Aorta (tissue), 5 donors: Measurements from ENCODE around the gene CTSZ. TPM values are rescaled to one million over a fixed set of nuclear protein-coding genes. Genes with fewer than 3 reads are reported as not detected.

Experiments used
- ATAC-seq: fragments of 200-7000 bp; cut with Tn5 transposase; one replicate; pipeline ENCODE4 v1.9.1; 2022; ENCODE audit warnings: moderate library complexity; ENCODE audit not compliant: low FRiP score
- DNase-seq, 2 donors: peaks; one replicate each; pipeline ENCODE4 v3.0.0-alpha.2; 2020
- H3K27ac ChIP-seq, 2 donors: one replicate each; pipeline ENCODE4 v1.5.1; 2013; ENCODE audit warnings: low read length in 2 of 2, mild to moderate bottlenecking in 2 of 2, moderate library complexity in 2 of 2, control low read depth in 1 of 2, inconsistent platforms in 1 of 2, low read depth in 1 of 2
- H3K27me3 ChIP-seq, 2 donors: one replicate each; pipeline ENCODE4 v1.6.1; 2013; ENCODE audit warnings: control low read depth in 1 of 2, low read length in 1 of 2, mild to moderate bottlenecking in 1 of 2, moderate library complexity in 1 of 2; ENCODE audit not compliant: insufficient read depth in 2 of 2, control insufficient read depth in 1 of 2
- H3K36me3 ChIP-seq, 2 donors: one replicate each; pipeline ENCODE4 v1.6.1; 2013; ENCODE audit warnings: control low read depth in 1 of 2, low read length in 1 of 2, mild to moderate bottlenecking in 1 of 2; ENCODE audit not compliant: insufficient read depth in 2 of 2, control insufficient read depth in 1 of 2
- H3K4me1 ChIP-seq, 2 donors: one replicate each; pipeline ENCODE4 v1.6.1; 2013; ENCODE audit warnings: low read length in 2 of 2, control low read depth in 1 of 2, mild to moderate bottlenecking in 1 of 2, moderate library complexity in 1 of 2; ENCODE audit not compliant: insufficient read depth in 2 of 2, control insufficient read depth in 1 of 2
- H3K4me3 ChIP-seq, 2 donors: one replicate each; pipeline ENCODE4 v1.5.1; 2013; ENCODE audit warnings: low read length in 2 of 2, control low read depth in 1 of 2, mild to moderate bottlenecking in 1 of 2
- H3K9me3 ChIP-seq: one replicate; pipeline ENCODE4 v1.6.1; 2013; ENCODE audit warnings: mild to moderate bottlenecking, low read length; ENCODE audit not compliant: control insufficient read depth
- WGBS, 2 donors: extraction: QIAGEN DNeasy Blood & Tissue Kit; methylation state at CpG; one replicate each; pipeline ENCODE4 v1.1.7; 2013; 5-methylcytosine and 5-hydroxymethylcytosine counted together
- intact Hi-C, 2 donors: fragments of 100-400 bp; cut with DNase I; formaldehyde crosslinking; loops; one replicate each; pipeline versions ENCODE4 v1.14.2 to v1.15.0; 2022
- polyA plus RNA-seq, 2 donors: library from polyadenylated mRNA; stranded (reverse); fragments of 200-250 nt; gene quantifications; one replicate each; pipeline ENCODE4 v1.2.3, GENCODE V29; 2013
- total RNA-seq, 2 donors: library from RNA; stranded (reverse); fragmentation: NEBNext Ultra II Directional; extraction: Animal tissue kit (Norgen Biotek cat#: 25700); gene quantifications; one replicate each; pipeline ENCODE4 v1.2.1, GENCODE V29; 2021
- donor health status: healthy with polysubstance abuse.
- donor health status: Bipolar disorder and iron deficiency.
- donor health status: DM: no; HTN: no; CAD: no.
- donor health status: DM: no; HTN: no; CAD: no.
- donor health status: DM: yes; HTN: yes; CAD: no.

CTSZ gene
- total and polyA plus RNA-seq, 4 donors: 183 to 350 (median 270) TPM

GRCh38 chr20:59027741-59028320 lies 20.8 kb upstream of the CTSZ start:
- H3K4me3 ChIP-seq: no peak overlapping the region
- 57 to 61% methylated on average over 8 of the region's 8 CpGs for WGBS, 2 donors
- H3K27me3 ChIP-seq: no peaks in the 10 kb centered on the region
- ATAC-seq: no peak
- intact Hi-C loops: no loop called here
- peaks cover 0 to 5% of the 10 kb centered on the region in 2 donors for H3K4me1 ChIP-seq
- DNase-seq: no peak
- H3K27ac ChIP-seq: no peak overlapping the region
- peaks cover 0 to 5% of the 10 kb centered on the region in 2 donors for H3K36me3 ChIP-seq
- H3K9me3 ChIP-seq: no peaks in the 10 kb centered on the region

- ATAC-seq: no peak
- Histone ChIP-seq H3K27ac (no peak overlapping the region), H3K4me1 (peaks cover 0 to 5% of the 10 kb centered on the region in 2 donors), H3K36me3 (peaks cover 0 to 6% of the 10 kb centered on the region in 2 donors), H3K27me3 (no peaks in the 10 kb centered on the region), H3K9me3 (no peaks in the 10 kb centered on the region), H3K4me3 (no peak overlapping the region)
- intact Hi-C loops: no loop called here
- DNase-seq: no peak
- 70 to 75% methylated on average over 5 of the region's 5 CpGs for WGBS, 2 donors
Observed at GRCh38 chr20:59026904-59027740, 20.1 kb upstream of the CTSZ start.

DNA sequence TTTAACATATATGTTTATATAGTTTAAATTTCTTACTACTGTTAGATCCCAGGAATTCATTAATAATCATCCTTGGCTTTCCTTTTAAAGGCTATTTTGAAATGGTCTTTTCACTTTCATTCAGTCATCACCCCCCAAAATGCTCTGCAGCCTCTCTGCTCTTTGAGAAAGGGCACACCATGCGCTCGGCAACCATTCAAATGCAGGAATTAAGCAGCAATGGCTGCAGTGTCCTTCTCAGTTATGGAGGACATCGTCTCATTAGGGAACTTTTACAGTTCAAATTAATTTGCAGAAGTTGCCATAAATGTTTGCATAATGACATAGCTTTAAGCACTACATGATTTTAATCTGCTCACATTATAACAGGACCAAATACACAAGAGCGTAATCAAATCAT lies 18.5 kb upstream of the CTSZ start:
- Histone ChIP-seq H3K4me3 (no peak overlapping the region), H3K27ac (no peak overlapping the region), H3K9me3 (no peaks in the 10 kb centered on the region), H3K4me1 (peaks cover 0 to 5% of the 10 kb centered on the region in 2 donors), H3K27me3 (no peaks in the 10 kb centered on the region), H3K36me3 (peaks cover 0 to 6% of the 10 kb centered on the region in 2 donors)
- ATAC-seq (no peak), DNase-seq (no peak)
- WGBS, 2 donors: 90 to 92% methylated on average over 4 of the region's 4 CpGs
- intact Hi-C loops: no loop called here

DNA sequence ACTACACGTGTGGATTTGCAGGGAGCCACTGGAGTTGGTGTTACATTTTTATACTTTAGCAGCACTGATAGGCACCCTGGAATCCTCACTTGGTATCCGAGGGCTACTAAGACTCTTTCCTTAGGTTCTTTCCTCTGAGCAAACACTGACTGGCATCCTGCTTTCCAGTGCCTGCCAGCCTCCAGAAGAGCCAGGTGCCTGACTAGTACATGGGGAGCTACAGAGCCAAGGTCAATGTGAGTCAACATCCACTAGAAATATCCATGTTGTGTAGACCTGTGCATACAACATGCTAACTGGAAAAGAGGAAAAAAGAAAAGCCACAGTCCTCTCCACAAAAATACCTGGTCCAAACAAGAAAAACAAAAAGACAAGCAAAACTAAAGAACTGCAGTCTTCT lies 18.0 kb upstream of the CTSZ start:
- intact Hi-C loops: no loop called here
- no peak for ATAC-seq

DNA sequence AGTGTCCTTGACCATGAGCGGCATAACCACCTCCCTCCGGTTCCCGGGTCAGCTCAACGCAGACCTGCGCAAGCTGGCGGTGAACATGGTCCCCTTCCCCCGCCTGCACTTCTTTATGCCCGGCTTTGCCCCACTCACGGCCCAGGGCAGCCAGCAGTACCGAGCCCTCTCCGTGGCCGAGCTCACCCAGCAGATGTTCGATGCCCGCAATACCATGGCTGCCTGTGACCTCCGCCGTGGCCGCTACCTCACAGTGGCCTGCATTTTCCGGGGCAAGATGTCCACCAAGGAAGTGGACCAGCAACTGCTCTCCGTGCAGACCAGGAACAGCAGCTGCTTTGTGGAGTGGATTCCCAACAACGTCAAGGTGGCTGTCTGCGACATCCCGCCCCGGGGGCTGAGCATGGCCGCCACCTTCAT lies 17.1 kb upstream of the CTSZ start:
- WGBS, 2 donors: 95 to 96% methylated on average over 24 of the region's 24 CpGs
- Histone ChIP-seq H3K27me3 (no peaks in the 10 kb centered on the region), H3K27ac (no peak overlapping the region), H3K4me1 (peaks cover 0 to 5% of the 10 kb centered on the region in 2 donors), H3K36me3 (peaks cover 0 to 6% of the 10 kb centered on the region in 2 donors), H3K9me3 (no peaks in the 10 kb centered on the region), H3K4me3 (no peak overlapping the region)
- no peak for ATAC-seq
- intact Hi-C loops: no loop called here
- DNase-seq: no peak

More for the DNA sequence above, 18.0 kb upstream of the CTSZ start:
- Histone ChIP-seq H3K36me3 (peaks cover 0 to 6% of the 10 kb centered on the region in 2 donors), H3K27ac (no peak overlapping the region), H3K4me1 (peaks cover 0 to 5% of the 10 kb centered on the region in 2 donors), H3K9me3 (no peaks in the 10 kb centered on the region), H3K4me3 (no peak overlapping the region), H3K27me3 (no peaks in the 10 kb centered on the region)
- DNase-seq: no peak
- 57 to 58% methylated on average over 2 of the region's 2 CpGs for WGBS, 2 donors

DNA sequence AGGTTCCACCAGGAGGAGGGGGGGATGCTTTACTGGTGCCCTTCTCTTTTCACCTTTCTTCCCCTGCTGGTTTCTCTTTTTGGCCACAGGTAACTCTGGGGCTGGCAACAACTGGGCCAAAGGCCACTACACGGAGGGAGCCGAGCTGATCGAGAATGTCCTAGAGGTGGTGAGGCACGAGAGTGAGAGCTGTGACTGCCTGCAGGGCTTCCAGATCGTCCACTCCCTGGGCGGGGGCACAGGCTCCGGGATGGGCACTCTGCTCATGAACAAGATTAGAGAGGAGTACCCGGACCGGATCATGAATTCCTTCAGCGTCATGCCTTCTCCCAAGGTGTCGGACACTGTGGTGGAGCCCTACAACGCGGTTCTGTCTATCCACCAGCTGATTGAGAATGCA lies 16.6 kb upstream of the CTSZ start:
- ATAC-seq: no peak
- 93 to 94% methylated on average over 13 of the region's 13 CpGs for WGBS, 2 donors
- DNase-seq: no peak
- Histone ChIP-seq H3K36me3 (peaks cover 0 to 6% of the 10 kb centered on the region in 2 donors), H3K27me3 (no peaks in the 10 kb centered on the region), H3K27ac (no peak overlapping the region), H3K4me3 (no peak overlapping the region), H3K9me3 (no peaks in the 10 kb centered on the region), H3K4me1 (no peaks in the 10 kb centered on the region)
- intact Hi-C loops: no loop called here

DNA sequence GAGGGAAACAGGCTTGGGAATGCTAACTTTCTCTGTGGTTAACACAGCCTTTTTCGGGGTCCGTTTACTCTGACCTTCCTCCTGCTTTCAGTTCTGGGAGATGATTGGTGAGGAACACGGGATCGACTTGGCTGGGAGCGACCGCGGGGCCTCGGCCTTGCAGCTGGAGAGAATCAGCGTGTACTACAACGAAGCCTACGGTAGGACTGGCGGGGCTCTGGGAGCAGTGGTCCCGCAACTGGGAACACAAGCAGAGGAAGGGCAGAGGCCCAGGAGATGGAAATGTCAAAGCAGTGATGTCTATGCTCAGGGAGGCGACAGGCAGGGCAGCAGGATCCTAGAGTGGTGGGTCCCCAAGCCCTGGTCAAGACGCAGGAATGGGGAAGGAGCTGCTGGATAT lies 15.7 kb upstream of the CTSZ start:
- ATAC-seq (no peak), DNase-seq (no peak)
- H3K27me3 ChIP-seq: no peaks in the 10 kb centered on the region
- H3K36me3 ChIP-seq: peaks cover 0 to 6% of the 10 kb centered on the region in 2 donors
- H3K27ac ChIP-seq: no peak overlapping the region
- 85 to 89% methylated on average over 15 of the region's 15 CpGs for WGBS, 2 donors
- no peak overlapping the region for H3K4me3 ChIP-seq
- no peaks in the 10 kb centered on the region for H3K4me1 ChIP-seq
- H3K9me3 ChIP-seq: no peaks in the 10 kb centered on the region
- intact Hi-C loops: no loop called here

DNA sequence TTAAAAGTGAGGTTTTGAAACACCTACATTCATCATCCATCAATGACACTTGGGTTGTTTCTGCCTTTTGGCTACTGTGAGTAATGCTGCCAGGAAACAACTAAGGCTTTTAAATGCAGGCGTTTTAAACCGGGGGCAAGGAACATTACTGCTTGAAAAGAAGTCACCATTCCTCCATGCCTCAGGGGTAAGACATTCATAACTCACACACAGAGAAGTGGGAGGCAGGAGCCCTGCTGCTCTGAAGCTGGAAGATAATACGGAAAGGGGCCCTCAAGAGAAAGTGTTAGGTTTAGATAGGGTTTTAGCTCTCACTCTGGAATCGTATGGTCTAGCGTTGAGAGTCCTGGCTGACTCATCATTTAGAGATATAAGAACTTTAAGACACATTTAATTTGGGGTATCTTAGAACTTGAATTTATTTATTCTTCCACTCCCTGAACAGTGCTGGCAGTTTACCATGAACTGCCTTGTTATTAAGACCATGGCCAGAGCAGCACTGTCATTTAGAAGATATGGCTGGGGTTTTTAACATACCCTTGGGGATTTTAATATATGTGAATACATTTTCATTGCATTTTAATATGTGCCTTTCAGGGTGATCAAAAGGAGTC lies 14.0 kb upstream of the CTSZ start:
- no peak overlapping the region for H3K27ac ChIP-seq
- H3K36me3 ChIP-seq: peaks cover 0 to 6% of the 10 kb centered on the region in 2 donors
- no peaks in the 10 kb centered on the region for H3K27me3 ChIP-seq
- H3K4me1 ChIP-seq: no peaks in the 10 kb centered on the region
- intact Hi-C loops: no loop called here
- no peak overlapping the region for H3K4me3 ChIP-seq
- DNase-seq: no peak
- ATAC-seq: no peak
- H3K9me3 ChIP-seq: no peaks in the 10 kb centered on the region
- WGBS, 2 donors: 63 to 65% methylated on average over 5 of the region's 5 CpGs
